Measurements from ENCODE around the gene SELENOK. TPM values are rescaled to one million over a fixed set of nuclear protein-coding genes. Genes with fewer than 3 reads are reported as not detected.

The SELENOK gene
- total and polyA plus RNA-seq, 4 donors = 33.3 to 150 (median 63.3) TPM

- H3K9me3 ChIP-seq (ENCODE audit: control insufficient read depth in 4 of 4, insufficient read depth in 3 of 4, low read length in 3 of 4) = no peaks in the 10 kb centered on the region
- no peak overlapping the region for H3K9ac ChIP-seq (ENCODE audit: insufficient read depth in 1 of 2, low read length in 2 of 2)
- no peaks in the 10 kb centered on the region for H3K27me3 ChIP-seq (ENCODE audit: control insufficient read depth in 3 of 3, insufficient read depth in 3 of 3, low read length in 2 of 3)
- ATAC-seq (ENCODE audit: insufficient read depth, low FRiP score) = no peak
- 82 to 87% methylated on average over 7 of the region's 7 CpGs for WGBS, 2 donors
- TF ChIP-seq, protein P1, sequence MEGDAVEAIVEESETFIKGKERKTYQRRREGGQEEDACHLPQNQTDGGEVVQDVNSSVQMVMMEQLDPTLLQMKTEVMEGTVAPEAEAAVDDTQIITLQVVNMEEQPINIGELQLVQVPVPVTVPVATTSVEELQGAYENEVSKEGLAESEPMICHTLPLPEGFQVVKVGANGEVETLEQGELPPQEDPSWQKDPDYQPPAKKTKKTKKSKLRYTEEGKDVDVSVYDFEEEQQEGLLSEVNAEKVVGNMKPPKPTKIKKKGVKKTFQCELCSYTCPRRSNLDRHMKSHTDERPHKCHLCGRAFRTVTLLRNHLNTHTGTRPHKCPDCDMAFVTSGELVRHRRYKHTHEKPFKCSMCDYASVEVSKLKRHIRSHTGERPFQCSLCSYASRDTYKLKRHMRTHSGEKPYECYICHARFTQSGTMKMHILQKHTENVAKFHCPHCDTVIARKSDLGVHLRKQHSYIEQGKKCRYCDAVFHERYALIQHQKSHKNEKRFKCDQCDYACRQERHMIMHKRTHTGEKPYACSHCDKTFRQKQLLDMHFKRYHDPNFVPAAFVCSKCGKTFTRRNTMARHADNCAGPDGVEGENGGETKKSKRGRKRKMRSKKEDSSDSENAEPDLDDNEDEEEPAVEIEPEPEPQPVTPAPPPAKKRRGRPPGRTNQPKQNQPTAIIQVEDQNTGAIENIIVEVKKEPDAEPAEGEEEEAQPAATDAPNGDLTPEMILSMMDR (IDR thresholded peaks at IDR 0.05; ENCODE audit: control extremely low read depth, extremely low read depth) = no peak
- no peak for DNase-seq
- H3K36me3 ChIP-seq (ENCODE audit: control insufficient read depth in 4 of 4, insufficient read depth in 4 of 4, low read length in 4 of 4) = peaks cover 3 to 17% (median 8%) of the 10 kb centered on the region in 4 donors
- no peak overlapping the region for H3K27ac ChIP-seq (ENCODE audit: low read depth in 1 of 2, low read length in 1 of 2)
- H3K4me1 ChIP-seq (ENCODE audit: control insufficient read depth in 5 of 5, insufficient read depth in 5 of 5, low read length in 5 of 5) = peaks cover 0 to 2% (median 0%) of the 10 kb centered on the region in 5 donors
- no peak overlapping the region for H3K4me3 ChIP-seq
These were observed 33.4 kb downstream of the SELENOK start for GRCh38 chr3:53858096-53858741.

- Histone ChIP-seq H3K4me3 (no peak overlapping the region), H3K9ac (ENCODE audit: insufficient read depth in 1 of 2, low read length in 2 of 2) (no peak overlapping the region), H3K36me3 (ENCODE audit: control insufficient read depth in 4 of 4, insufficient read depth in 4 of 4, low read length in 4 of 4) (peaks cover 0 to 8% (median 4%) of the 10 kb centered on the region in 4 donors), H3K9me3 (ENCODE audit: control insufficient read depth in 4 of 4, insufficient read depth in 3 of 4, low read length in 3 of 4) (no peaks in the 10 kb centered on the region), H3K27me3 (ENCODE audit: control insufficient read depth in 3 of 3, insufficient read depth in 3 of 3, low read length in 2 of 3) (no peaks in the 10 kb centered on the region), H3K27ac (ENCODE audit: low read depth in 1 of 2, low read length in 1 of 2) (no peak overlapping the region), H3K4me1 (ENCODE audit: control insufficient read depth in 5 of 5, insufficient read depth in 5 of 5, low read length in 5 of 5) (peaks cover 0 to 2% (median 0%) of the 10 kb centered on the region in 5 donors)
- DNase-seq = no peak
- 58 to 59% methylated on average over 7 of the region's 7 CpGs for WGBS, 2 donors
- TF ChIP-seq, protein P1 (IDR thresholded peaks at IDR 0.05; ENCODE audit: control extremely low read depth, extremely low read depth) = no peak
- ATAC-seq (ENCODE audit: insufficient read depth, low FRiP score) = no peak
These were observed 34.7 kb downstream of the SELENOK start for GRCh38 chr3:53856964-53857363.

GRCh38 chr3:53850895-53851294 is 40.8 kb downstream of the SELENOK start:
- no peak for ATAC-seq (ENCODE audit: insufficient read depth, low FRiP score)
- 47 to 57% methylated on average over 5 of the region's 5 CpGs for WGBS, 2 donors
- TF ChIP-seq, protein P1 (IDR thresholded peaks at IDR 0.05; ENCODE audit: control extremely low read depth, extremely low read depth) = no peak
- no peaks in the 10 kb centered on the region for H3K36me3 ChIP-seq (ENCODE audit: control insufficient read depth in 4 of 4, insufficient read depth in 4 of 4, low read length in 4 of 4)
- H3K4me3 ChIP-seq = no peak overlapping the region
- H3K4me1 ChIP-seq (ENCODE audit: control insufficient read depth in 5 of 5, insufficient read depth in 5 of 5, low read length in 5 of 5) = peaks cover 0 to 7% (median 3%) of the 10 kb centered on the region in 5 donors
- H3K27ac ChIP-seq (ENCODE audit: low read depth in 1 of 2, low read length in 1 of 2) = no peak overlapping the region
- no peak overlapping the region for H3K9ac ChIP-seq (ENCODE audit: insufficient read depth in 1 of 2, low read length in 2 of 2)
- no peaks in the 10 kb centered on the region for H3K9me3 ChIP-seq (ENCODE audit: control insufficient read depth in 4 of 4, insufficient read depth in 3 of 4, low read length in 3 of 4)
- DNase-seq = peak; percentile 72 to 86 (median 81)
- H3K27me3 ChIP-seq (ENCODE audit: control insufficient read depth in 3 of 3, insufficient read depth in 3 of 3, low read length in 2 of 3) = peaks cover 0 to 9% (median 8%) of the 10 kb centered on the region in 3 donors

Measured in lung (tissue), 12 donors.